Erythroblast (primary cell): ENCODE results near the gene NINJ2.

Source experiments
- DNase-seq, 2 experiments: peaks; one replicate each; lab custom pipeline; 2025; lab: John Stamatoyannopoulos, UW
- GATA1 ChIP-seq: IDR thresholded peaks from 2 replicates; pipeline ENCODE4 v1.6.1; 2011; ENCODE audit warnings: low read depth, mild to moderate bottlenecking, control low read depth, low read length, moderate library complexity
- POLR2A ChIP-seq: IDR thresholded peaks from 2 replicates; pipeline ENCODE4 v1.6.1; 2011; ENCODE audit warnings: mild to moderate bottlenecking, low read length

Gene NINJ2

GRCh38 chr12:602700-603068 lies 60.6 kb downstream of the NINJ2 start:
- TF ChIP-seq GATA1 (no peak), POLR2A (no peak)
- DNase-seq, result no peak

- TF ChIP-seq GATA1 (no peak), POLR2A (no peak)
- no peak for DNase-seq
Measured at GRCh38 chr12:601976-602699, 61.1 kb downstream of the NINJ2 start.

GRCh38 chr12:599756-600155 lies 63.5 kb downstream of the NINJ2 start:
- no peak for DNase-seq
- TF ChIP-seq GATA1 (no peak), POLR2A (no peak)

- peak in 1 of 2 experiments; percentile 35 for DNase-seq
- TF ChIP-seq POLR2A (no peak), GATA1 (no peak)
Measured at GRCh38 chr12:597926-598568, 65.2 kb downstream of the NINJ2 start.

- DNase-seq, result peak in 1 of 2 experiments; percentile 36
- TF ChIP-seq POLR2A (no peak), GATA1 (no peak)
Measured at GRCh38 chr12:593396-594270, 69.6 kb downstream of the NINJ2 start.

GRCh38 chr12:592024-592505 lies 71.2 kb downstream of the NINJ2 start:
- peak; percentile 90 for DNase-seq
- TF ChIP-seq POLR2A (no peak), GATA1 (no peak)

- TF ChIP-seq GATA1 (peak; percentile 96), POLR2A (peak; percentile 52)
- peak; percentile 99 to 100 for DNase-seq
Measured at GRCh38 chr12:591167-592023, 71.8 kb downstream of the NINJ2 start.

GRCh38 chr12:590206-590750 lies 73.0 kb downstream of the NINJ2 start:
- peak; percentile 39 to 64 for DNase-seq
- TF ChIP-seq POLR2A, result peak; percentile 73
- TF ChIP-seq GATA1, result no peak

- TF ChIP-seq GATA1 (no peak), POLR2A (no peak)
- no peak for DNase-seq
Measured at GRCh38 chr12:588646-589045, 74.6 kb downstream of the NINJ2 start.

GRCh38 chr12:588024-588322 lies 75.3 kb downstream of the NINJ2 start:
- DNase-seq, result no peak
- TF ChIP-seq GATA1, result no peak

- peak; percentile 70 to 88 for DNase-seq
- TF ChIP-seq GATA1 (no peak), POLR2A (peak; percentile 4)
Measured at GRCh38 chr12:587132-588023, 75.9 kb downstream of the NINJ2 start.
